HG02678 (cell line): ENCODE measurements around the gene DIS3L2.
"Not testable (repeated sequence)": the region's sequence is repeated elsewhere in the genome, so short reads cannot be mapped to it uniquely, and the experiment has no call there.

Source experiments
- ATAC-seq: cut with Tn5 transposase; IDR thresholded peaks from one replicate; pipeline ENCODE4 v1.9.1; 2021; ENCODE audit warnings: mild to moderate bottlenecking, moderate library complexity; ENCODE audit not compliant: unreplicated experiment

Gene DIS3L2

DNA sequence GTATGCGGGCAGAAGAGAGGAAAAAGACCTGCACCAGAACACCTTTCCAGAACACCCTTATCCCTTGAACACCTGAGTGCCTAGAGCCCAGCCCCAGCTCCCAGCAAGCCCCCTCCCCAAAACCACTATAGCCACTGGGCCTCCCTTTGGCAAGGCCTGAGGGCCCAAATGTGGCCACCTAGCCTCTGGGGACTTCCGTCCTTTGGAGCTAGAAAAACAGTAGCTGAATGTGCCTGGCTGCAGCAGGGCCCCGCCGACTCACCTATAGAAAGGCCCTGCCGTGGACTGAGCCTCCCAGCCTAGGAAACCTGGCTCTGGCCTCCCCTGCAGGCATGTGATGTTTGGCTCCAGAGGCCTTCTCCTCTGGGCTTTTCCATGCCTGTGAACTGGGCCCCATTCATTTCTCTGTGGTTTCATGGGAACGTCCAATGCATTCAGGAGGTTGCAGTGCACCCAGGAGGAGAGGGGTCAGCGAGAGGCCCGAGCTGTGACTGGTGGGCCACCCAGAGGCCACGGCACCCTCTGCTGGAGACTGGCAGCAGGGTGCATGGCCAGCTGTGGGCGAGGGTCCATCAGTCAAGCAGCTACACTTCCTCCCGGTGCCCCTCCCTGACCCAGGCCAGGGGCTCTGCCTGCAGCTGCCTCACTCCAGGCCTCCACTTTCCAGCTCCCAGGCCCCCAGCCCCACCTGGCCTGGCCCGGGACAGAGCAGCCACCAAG lies 401.7 kb downstream of the DIS3L2 start:
- ATAC-seq, result not testable (repeated sequence)

DNA sequence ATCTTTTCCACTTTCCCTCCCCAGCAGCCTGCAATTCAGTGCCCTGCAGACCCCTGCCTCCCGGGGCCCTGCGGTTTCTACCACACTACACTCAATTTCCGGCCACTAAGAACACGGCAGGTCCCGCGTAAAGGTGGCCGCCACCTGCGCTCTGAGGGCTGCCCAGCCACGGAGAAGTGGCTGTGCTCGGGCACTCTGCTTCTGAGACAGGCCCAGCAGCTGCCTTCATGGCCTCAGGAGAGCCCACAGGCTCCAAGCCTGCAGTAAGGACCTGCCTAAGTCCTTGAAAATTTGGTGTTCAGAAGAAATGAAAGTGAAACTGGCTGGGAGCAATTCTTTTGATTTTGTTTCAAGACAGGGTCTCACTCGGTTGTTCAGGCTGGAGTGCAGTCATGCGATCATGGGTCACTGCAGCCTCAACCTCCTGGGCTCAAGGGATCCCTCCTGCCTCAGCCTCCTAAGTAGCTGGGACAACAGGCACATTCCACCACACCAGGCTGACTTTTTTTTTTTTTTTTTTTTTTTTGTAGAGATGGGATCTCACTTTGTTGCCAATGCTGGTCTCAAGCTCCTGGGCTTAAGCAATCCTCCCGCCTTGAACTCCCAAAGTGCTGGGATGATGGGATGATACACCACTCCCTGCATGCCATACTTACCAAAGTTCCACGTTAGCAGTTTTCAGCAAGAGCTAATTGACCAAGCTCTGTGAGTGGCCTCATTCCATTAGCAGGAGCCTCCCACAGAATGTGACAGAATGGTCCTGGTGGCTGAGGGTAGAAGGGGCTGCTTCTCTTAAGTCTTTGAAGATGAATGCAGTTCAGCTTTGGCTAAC lies 402.5 kb downstream of the DIS3L2 start:
- no peak for ATAC-seq

DNA sequence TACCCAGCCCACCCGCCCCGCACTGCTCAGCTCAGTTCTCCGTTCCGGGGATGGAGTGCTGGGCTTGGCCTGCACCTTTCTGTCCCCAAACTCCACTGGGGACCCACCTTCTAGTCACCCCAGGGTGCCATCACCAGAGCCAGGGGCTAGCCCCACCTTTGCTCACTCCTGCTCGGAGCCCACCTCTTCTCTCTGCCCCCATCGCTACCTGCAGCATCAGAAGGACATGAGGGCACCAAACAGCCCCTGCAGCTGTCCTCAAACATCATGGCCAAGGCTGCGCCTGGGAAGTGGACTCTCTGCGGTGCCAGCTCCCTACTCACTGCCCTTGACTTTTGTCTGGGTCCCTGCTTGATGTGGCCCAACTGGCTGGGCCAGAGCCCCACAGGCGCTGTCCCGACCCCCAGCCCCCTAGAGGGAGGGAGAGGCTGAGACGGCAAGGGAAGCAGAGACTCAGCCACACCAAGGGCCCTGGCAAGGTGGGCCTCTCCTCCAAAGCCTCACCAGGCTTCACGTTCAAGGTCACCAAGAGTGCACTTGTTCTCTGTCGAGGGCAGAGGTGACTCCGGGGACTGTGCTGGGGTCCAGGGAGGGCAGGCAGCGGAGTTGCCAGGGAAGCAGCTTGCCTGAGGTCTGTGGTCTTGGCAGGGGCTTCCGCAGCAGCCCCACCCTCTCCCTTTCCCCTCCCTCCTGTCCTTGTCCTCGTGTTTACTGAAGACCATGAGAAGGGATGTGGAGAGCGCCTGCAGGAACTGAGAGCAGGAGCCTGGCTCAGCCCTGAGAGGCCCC lies 403.5 kb downstream of the DIS3L2 start:
- ATAC-seq, result not testable (repeated sequence)

DNA sequence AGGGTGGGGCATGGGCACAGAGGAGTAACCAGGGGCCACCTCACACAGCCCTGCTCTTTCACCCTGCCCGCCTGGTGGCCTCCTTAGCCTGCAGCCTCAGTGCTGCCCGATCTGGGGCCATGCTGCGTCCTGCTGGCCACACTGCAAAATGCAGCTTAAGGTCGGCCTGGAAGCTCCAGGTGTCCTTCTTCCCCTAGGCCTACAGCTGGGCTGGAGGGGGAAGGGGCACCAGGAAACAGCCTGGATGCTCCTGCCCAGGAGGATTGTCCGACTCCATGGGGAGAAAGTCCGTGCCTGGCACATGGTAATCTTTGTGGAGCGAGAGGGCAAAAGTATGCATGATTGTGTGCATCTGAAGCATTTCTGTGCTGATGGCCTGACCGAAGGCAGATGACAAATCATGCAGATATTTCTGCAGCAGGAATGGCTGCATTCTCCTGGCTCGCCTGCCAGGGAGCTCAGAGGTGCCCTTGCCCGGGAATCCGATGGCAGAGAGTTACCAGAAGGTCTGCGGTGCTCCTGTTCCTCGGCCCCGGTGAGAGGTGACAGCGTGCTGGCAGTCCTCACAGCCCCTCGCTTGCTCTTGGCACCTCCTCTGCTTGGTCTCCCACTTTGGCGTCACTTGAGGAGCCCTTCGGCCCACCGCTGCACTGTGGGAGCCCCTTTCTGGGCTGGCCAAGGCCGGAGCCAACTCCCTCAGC lies 404.3 kb downstream of the DIS3L2 start:
- no peak for ATAC-seq

DNA sequence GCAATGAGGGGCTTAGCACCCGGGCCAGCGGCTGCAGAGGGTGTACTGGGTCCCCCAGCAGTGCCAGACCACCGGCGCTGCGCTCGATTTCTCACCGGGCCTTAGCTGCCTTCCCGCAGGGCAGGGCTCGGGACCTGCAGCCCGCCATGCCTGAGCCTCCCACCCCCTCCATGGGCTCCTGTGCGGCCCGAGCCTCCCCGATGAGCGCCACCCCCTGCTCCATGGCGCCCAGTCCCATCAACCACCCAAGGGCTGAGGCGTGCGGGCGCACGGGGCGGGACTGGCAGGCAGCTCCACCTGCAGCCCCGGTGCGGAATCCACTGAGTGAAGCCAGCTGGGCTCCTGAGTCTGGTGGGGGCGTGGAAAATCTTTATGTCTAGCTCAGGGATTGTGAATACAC lies 404.9 kb downstream of the DIS3L2 start:
- not testable (repeated sequence) for ATAC-seq

DNA sequence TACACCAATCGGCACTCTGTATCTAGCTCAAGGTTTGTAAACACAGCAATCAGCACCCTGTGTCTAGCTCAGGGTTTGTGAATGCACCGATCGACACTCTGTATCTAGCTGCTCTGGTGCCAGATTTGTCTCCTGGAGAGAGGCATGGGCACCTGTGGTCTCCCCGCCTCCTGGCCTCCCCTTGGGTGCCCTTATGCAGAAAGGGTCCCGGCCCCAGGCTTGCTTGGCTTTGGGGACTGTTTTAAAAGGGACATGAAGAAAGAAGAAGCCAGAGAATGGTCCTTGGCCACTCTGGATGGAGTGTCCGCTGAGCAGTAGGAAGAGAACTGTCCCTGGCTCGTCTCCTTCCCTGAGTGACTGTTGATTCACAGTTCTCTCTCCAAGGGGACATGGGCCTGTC lies 405.5 kb downstream of the DIS3L2 start:
- ATAC-seq, result no peak

DNA sequence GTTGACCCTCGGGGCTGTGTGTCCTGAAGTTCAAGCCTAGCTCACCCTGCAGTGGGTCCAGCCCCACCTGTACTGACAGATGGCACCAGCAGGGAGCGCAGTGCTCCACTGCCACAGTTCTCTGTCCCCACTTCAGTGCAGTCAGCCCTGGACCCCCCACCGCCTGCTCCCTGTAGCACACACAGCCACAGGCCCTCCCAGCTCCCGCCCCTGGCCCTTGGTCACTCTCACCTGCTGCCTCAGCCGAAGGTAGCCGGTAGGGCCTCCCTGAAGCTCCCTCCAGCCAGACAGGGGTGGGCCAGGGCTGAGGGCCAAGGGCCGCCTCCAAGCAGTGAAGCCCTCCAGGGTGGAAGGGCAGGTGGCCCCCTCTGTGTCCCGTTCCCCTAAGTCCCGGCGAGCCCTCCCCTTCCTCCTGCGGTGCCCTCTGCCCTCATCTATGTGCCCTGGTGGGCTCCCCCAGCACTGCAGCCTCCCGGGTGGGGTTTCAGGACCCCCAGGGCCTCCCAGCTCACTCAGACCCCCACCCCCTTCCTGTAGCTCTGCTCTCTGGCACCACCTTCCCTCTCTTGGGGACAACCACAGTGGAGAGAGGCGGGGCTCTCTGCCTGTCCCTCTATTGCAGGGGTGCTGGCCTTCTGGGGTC lies 406.2 kb downstream of the DIS3L2 start:
- no peak for ATAC-seq

DNA sequence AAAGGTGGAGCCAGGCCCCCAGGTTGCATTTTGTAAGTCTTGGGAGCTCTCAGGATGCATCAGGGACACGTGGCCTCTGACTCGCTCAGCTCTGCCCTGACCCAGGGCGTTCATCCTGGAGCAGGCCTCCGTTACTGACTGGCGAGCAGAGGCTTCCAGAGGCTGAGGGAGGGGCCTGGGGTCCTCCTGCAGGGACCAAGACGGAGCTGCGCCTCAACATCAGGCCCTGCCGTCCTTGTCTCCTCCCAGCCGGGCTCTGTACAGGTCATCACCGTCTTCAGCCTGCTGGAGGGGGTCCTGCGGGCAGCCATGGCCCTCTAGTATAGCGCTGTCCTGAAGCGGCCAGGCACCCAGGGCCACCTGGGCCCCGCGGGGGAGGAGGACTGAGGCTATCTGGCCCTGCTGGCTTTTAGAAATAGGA lies 406.8 kb downstream of the DIS3L2 start:
- ATAC-seq, result no peak

DNA sequence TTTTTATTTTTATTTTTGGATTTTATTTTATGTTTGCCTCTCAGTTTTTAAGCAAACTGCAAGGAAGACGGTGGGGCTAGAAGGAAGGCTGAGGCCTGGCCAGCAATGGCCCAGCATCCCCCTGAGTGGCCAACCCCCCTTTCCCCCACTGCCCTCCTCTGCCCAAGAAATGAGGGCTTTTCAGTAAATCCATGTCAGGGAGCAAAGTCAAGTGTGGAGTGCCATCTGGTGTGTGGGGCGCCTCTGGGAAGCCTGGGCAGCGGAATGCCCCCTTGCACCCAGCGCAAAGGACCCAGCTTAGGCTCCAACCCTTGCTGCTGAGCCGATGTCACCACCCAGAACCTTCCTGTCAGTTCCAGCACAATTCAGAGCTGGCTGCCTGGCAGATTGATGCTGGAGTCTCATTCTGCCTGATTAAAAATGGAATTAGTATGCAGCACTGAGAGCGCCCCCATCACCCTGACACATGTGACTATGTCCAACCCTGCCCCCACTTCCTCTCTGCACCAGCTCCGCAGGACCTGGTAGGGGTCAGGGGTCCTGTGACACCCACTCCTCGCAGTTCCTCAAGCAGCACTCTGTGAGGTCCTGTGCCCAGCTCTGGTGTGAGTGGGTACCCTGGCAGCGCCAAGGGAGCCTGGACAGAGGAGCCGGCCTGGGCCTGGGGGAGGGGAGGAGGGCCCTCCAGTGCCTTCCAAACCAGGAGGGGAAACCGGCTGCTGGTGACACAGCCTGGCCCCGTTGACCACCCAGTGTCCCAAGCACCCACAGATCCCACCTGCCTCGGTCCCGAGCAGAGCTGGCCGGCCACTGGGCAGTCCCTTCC lies 407.8 kb downstream of the DIS3L2 start:
- no peak for ATAC-seq

DNA sequence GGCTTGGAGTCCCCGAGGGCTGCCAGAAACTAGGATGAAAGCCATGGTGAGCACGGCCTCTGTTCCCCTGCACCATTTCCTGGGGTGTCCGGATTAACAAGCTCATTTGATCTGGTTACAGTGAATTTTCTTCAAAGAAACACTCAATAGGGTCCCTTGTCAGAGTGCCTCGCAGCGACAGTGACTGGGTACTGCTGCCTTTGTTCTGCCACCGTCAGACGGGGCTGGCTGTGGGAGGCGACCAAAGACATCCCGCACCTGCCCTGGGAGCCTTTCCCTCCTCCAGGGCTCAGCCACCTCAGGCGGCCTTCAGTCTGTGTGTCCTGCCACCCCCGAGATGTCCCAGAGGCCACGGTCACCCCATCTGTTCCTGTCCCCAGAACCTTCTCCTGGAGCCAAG lies 408.5 kb downstream of the DIS3L2 start:
- ATAC-seq, result not testable (repeated sequence)

DNA sequence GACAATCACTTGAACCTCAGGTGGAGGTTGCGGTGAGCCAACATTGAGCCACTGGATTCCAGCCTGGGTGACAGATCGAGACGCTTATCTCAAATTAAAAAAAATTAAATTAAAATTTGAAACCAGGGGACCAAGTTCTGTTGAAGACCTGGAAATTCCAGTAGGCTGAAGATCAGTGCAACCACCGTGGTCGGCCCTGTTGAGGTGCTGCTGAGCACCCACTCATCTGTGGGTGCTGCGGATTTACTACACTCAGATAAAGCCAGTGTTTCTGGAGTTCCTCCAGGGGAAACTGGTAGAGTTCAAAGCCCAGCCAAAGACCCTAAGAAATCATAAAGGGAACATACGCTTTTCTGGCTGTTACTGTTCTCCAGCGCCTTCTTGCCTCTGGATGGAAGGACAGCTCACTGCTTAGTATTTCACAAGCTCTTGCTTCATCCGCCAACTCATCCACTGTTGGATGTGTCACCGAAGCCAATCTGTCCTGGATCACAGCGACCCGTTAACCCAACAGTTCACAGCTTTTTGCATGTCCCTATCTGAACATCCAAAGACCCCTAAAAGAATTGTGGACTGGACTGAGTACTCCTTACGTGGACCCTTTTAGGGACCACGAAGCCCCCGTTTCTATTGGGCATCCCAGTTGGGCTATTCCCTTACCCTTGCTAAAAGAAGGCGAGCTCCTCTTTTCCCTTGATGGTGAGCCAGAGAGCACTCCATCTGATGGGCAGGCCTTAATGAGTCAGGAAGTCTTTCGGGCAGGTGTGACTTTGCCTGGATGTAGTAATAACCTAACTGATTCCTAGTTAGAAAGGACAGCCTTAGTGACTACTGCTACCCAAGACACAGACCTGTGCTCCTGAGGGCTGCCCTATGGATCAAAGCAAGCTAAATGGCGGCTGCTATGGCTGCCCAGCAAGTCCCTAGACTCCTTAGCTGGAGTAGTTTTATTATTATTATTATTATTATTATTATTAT lies 411.0 kb downstream of the DIS3L2 start:
- no peak for ATAC-seq

DNA sequence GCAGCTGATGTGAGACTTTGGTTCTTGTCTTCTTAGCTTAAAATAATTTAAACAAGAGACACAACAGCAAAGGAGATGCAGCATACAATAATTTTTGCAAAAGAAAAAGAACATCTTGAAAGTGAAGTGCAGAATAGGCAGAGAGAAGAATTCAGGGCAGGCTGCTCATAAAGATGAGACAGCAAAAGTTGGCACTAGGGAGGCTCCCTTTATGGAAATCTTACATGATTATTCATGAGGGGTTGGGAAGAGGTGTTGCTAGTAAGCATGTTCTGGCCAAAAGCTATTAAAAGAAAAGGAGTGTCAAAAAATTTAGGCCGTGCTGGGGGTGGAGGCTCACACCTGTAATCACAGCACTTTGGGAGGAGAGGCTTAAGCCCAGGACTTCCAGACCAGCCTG lies 412.8 kb downstream of the DIS3L2 start:
- ATAC-seq, result no peak

DNA sequence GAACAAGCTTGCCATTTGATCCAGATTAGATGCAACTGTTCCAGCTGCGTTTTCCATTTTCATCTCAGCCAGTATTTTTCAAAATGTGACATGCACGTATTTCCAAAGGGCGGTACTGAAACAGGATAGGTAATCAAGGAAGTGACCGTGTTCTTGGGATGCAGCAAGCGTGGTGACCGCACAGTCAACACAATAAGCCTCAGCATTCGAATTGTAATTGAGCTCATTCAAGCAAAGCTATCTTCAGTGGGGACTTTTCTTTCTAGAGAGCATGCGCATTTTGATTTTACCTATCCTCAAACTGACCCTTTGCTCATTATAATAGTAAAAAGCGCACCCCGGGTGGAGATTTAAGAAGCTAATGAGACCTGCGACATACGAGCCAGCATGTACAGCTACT lies 413.7 kb downstream of the DIS3L2 start:
- ATAC-seq, result no peak

DNA sequence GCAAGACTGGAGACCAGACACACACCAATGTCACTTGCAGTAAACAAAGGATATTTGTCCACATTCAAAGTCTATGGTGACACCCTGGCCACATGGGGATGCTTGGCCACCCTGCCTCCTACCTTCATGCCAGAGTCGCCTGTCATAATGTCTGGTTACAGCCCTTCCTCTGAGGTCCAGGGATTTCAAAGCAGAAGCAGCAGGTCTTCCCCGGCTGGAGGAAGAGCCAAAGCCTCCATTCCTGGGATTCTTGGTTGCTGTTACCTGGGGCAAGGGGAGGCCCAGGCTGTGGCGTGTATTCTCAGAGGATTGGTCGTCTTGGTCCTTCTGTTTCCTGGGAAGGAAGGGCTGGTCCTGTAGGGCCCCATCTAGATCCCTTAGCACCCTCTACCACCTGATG lies 414.7 kb downstream of the DIS3L2 start:
- ATAC-seq, result no peak

DNA sequence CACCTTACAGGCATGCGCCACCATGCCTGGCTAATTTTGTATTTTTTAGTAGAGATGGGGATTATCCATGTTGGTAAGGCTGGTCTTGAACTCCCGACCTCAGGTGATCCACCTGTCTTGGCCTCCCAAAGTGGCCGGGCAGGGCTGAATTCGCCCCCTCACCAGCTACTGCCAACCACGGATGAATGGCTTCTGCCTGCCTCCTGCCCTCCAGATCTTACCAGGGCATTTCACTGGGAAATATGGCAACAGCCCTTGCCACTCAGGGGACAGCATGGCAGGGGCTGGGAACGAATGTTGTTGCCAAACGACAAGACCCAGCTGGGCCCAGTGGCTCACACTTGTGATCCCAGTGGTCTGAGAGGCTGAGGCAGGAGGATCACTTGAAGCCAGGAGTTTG lies 415.2 kb downstream of the DIS3L2 start:
- no peak for ATAC-seq

DNA sequence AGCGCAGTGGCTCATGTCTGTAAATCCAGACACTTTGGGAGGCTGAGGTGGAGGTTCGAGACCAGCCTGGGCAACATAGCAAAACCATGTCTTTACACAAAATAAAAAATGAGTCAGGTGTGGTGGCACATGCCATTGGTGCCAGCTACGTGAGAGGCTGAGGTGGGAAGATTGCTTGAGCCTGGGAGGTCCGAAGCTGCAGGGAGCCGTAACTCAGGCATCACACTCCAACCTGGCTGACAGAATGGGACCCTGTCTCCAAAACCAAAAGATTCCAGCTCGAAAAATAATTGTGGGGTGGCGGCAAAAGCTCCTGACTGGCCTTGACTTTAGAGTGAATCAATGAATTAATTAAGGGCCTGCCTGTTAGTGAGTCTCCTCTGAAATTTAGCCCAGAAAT lies 415.8 kb downstream of the DIS3L2 start:
- no peak for ATAC-seq

DNA sequence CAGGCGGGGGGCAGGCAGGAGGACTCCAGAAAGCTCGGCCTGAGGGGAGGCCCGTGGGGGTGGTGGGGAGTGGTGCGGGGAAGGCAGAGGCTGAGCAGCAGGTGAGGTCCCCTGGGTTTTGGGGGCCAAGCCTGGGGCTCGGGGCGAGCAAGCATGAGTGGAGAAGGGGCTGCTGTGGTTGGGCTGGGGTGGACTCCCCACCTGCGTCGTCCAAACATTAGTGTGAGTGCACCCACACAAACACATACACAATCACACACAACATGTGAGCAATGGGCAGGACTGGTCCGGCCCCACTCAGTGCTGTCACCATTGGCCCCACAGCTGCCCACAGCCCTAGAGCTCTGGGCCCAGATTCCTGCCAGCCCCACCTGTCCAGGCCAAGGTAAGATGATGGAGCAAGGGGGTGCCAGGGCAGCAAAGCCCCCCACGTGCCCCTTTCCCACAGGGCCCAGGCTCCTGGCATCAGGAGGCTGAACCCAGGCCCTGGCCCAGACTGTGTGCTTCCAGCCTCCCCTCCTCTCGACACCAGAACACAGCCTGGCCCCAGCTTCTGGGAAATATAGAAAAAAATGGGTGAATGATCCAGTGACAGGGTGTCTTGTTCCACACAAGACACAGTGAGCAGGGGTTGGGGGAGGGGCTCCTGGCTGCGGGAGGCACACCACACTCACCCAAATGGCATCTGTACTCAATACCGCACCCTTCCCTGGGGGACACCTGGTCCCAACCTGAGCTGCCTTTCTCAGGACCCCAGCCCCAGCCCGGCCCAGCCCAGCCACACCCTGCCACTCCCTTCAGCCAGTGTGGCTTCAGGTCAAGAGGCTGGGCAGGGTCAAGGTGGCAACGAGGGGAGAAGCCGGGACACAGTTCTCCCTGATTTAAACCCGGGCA lies 416.6 kb downstream of the DIS3L2 start:
- no peak for ATAC-seq
